ENCODE results near the gene FYB2.

FYB2 gene
- total RNA-seq: 0 reads per million in 4 experiments

- DNase-seq: no peak
Measured at GRCh38 chr1:56819387-56819899, at the start of gene FYB2. Gene FYB2, minus strand, starts transcription at chr1:56819404. Its CDS starts 114 bp downstream, at chr1:56819290.

DNA sequence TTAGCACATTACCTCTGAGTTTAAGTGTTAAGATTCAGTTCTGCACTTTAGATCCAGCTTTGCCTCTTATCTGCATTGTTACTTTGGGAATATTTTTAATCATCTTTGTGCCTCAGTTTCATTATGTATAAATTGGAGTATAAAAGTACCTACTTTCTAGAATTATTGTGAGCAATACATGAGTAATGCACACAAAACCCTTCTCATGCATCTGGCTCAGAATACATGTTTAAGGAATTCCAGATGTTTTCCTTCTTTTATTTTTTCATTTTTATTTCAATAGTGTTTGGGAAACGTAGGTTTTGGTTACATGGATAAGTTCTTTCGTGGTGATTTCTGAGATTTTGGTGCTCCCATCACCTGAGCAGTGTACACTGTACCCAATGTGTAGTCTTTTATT, 49.6 kb upstream of the FYB2 start:
- no peak for DNase-seq

- no peak for DNase-seq
Measured at GRCh38 chr1:56867491-56867890, 48.3 kb upstream of the FYB2 start.

GRCh38 chr1:56866656-56867055, 47.5 kb upstream of the FYB2 start:
- DNase-seq: no peak

GRCh38 chr1:56864430-56864829, 45.2 kb upstream of the FYB2 start:
- no peak for DNase-seq

DNA sequence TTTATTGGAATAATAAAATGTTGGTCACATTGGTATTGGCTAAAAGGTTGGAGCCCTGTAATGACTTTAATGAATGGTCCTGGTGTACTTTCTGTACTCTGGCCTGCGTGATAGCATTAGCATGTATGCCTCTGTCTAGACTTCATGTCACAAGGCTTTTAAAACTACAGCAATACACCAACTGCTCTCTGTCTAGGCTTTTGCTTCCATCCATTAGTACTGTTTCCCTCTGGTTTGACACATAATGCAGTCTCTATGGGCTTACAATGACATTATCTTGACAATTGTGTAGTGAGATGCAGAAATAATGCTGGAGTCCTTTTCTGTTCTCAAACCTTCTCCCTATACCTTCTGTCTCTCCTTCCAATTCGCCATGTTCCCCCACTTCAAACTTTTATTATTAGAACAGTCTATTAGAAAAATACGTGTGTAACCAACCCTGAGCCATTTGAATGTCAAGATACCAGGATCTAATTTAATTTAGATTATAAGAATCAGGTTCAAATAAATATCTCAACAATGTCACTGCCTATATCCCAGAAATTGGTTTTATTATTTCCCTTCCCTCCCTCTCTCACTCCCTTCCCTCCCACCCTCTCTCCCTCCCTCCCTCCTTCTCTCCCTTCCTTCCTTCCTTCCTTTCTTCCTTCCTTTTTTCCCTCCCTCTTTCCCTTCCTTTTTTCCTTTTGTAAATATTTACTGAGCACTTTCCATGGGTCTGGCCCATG, 44.2 kb upstream of the FYB2 start:
- no peak for DNase-seq

DNA sequence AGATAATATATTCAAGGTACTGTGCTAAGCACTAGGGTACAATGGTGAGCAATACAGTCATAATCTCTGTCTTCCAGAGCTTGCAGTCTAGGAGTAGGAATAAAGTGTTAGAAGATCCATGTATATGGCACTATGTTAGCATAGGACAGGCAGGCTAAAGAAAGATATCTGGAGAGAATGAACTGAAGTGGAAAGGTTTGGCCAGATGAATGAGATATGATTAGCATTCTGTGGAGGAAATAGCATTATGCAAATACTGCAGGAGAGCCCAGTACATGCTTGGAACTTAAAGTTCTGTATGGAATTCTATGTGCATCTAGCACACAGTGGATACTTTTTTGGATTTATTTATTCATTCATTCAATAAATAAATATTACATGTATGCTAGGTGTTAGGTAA, 40.1 kb upstream of the FYB2 start:
- no peak for DNase-seq

DNA sequence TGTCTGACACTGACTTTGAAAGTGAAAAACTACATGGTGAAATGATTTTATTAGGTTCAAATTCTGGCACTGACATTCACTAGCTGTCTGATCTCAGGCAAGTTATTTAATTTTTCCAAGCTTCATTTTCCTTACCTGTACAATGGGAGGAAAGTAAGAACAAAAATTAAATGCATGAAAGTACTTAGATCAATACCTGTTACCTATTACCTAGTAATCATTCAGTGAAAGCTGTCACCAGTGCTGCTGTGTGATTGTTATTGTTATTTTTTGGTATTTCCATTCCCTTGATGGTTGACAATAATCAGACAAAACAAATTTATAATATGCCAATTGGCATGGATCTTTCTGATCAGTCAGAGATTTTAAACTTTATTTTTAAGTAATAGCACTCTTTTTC, 37.0 kb upstream of the FYB2 start:
- DNase-seq: no peak

- no peak for DNase-seq
Measured at GRCh38 chr1:56855190-56855589, 36.0 kb upstream of the FYB2 start.

- no peak for DNase-seq
Measured at GRCh38 chr1:56854521-56855099, 35.4 kb upstream of the FYB2 start, which contains the start of gene C8A. Gene C8A, plus strand, starts transcription at chr1:56854797. Its CDS starts 105 bp downstream, at chr1:56854902.

- no peak for DNase-seq
Measured at GRCh38 chr1:56852476-56852875, 33.3 kb upstream of the FYB2 start.

DNA sequence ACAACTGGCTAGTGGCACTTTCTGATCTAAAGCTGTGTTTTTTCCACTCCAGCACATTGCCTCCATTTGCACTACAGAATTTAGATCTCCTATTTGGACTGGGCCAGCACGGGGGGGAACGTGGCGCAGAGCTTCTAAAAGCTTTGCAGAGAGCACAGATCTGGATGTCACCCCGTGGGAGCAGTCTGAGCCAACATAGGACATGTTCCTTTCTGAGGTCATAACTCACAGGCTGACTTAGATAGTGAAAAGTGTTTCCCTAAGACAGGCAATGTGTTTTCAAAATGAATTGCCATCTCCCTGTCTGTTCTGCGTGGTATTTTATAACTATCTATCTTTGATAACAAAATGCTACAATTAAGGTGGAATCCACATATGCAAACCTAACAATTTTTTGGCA, 31.7 kb upstream of the FYB2 start:
- DNase-seq: no peak

- no peak for DNase-seq
Measured at GRCh38 chr1:56850411-56850810, 31.2 kb upstream of the FYB2 start.

- no peak for DNase-seq
Measured at GRCh38 chr1:56849750-56850149, 30.5 kb upstream of the FYB2 start.

DNA sequence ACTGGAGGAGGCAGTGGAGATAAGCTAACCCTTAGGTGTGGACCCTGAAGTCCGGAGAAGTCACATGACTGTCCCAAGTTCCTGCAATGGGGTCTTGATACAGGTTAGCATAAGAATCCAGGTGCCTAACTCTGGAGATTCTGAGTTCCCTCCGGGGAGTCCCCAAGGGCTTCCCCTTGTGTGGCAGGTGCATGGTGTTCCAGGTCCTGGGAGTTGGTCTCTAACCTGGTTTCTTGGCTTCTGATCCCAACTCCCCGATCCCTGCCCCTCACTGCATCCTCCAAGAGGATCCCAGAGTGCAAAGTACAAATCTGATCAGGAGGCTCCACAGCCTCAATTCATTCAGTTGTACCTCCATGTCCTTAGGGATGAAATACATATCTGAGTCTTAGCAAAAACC, 26.1 kb upstream of the FYB2 start:
- DNase-seq: no peak

DNA sequence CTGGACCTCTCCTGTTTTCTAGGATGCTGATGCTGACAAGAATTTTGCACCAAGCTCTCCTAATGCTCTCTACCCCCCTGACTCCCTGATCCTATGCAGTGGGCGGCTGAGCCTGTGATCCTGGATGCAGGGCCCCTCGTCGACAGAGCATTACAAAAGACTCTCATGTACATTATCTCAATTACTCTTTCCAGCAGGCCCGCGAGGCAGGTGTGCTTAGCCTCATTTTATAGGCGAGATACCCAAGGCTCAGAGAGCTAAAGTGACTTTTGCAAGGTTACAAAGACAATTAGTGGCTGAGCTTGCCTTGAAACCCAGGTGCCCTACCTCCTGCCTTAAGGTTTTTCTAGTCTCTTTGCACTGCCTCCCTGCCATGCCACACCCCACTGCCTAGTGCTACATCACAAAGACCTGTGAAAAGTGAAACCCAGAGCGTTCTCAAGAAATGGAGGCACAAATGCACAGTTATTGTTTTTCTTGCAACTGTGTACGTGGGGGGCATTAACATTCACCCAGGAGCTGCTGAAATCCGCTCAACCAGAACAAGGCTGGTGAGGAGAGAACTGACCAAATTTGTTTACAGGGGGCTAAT, 25.4 kb upstream of the FYB2 start:
- no peak for DNase-seq

DNA sequence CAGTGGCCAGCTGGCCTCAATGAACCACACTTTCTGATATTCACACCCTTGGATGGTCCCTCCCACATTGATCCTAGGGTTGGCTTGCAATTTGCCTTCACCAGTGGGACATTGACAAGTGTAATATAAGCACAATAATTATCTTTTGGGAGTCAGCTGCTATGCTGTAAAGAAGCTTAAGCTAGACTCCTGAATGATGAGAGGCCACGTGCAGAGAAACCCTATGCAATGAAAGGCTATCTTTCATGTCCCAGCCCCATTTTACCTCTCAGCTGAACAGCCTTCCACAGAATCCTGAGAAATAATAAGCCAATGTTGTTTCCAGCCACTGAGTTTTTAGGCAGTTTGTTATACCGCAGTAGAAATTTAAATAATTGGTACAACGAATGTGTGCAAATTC, 24.3 kb upstream of the FYB2 start:
- no peak for DNase-seq

- no peak for DNase-seq
Measured at GRCh38 chr1:56838759-56839158, 19.6 kb upstream of the FYB2 start.

GRCh38 chr1:56837244-56837939, 18.2 kb upstream of the FYB2 start:
- no peak for DNase-seq

GRCh38 chr1:56836359-56836758, 17.2 kb upstream of the FYB2 start:
- DNase-seq: no peak

- no peak for DNase-seq
Measured at GRCh38 chr1:56835657-56836056, 16.5 kb upstream of the FYB2 start.

DNA sequence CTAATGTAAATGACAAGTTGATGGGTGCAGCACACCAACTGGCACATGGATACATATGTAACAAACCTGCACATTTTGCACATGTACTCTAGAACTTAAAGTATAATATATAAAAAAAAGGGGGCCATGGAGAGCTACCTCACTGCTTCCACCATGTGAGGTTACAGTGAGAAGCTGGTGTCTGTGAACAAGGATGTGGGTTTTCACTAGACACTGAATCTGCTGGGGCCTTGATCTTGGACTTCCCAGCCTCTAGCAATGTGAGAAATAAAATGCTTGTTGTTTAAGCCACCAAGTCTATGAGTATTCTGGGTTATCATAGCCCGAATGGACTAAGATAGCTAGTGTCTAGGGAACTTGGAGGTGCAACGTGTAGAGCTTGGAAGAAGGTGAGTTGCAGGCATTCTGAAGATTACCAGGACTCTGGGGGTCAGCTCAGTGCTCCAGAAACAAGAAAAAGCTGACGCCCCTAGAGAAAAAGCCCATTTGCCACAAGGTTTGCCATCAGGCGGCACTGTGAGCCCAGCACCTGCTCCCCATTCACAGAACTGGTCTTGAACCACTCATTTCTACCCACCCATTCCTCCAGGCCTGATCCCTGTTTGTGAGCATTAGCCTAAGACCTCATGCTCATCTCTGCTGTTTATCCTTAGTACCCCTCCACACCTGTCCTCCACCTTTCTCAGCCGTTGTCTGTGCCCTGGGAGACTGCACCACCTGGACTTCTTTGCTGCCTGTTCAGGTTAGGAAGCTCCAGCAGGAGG, 15.1 kb upstream of the FYB2 start:
- DNase-seq: no peak

DNA sequence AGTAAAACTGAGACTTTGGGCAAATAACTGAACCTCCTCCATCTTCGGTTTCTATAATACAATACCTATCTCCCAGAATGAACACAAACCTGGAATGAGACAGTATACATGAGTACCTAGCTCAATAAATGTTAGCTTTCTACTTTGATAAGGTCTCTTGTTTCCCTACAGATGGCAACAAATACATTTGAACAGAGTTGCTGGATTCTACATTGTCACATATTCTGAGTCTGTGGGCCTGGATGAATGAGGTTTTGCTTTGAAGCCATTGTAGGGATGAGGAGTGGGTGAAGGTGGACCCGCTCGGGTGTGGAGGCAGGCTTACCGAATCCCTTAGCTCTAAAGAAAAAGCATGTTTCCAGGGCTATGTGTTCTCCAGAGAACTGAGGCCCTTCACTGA, 13.9 kb upstream of the FYB2 start:
- no peak for DNase-seq

Data from effector CD8-positive, alpha-beta T cell (primary cell).